Ishikawa (cell line): ENCODE results near the gene ARRDC3.

Experiments
- CEBPB ChIP-seq: IDR thresholded peaks from 2 replicates; pipeline ENCODE4 v1.6.1; 2012
- CREB1 ChIP-seq: IDR thresholded peaks from 2 replicates; pipeline ENCODE4 v1.6.1; 2012; ENCODE audit warnings: low read depth
- EP300 ChIP-seq: IDR thresholded peaks from 2 replicates; pipeline ENCODE4 v1.6.1; 2012; ENCODE audit warnings: borderline replicate concordance
- FOXM1 ChIP-seq: IDR thresholded peaks from 2 replicates; pipeline ENCODE4 v1.6.1; 2012; ENCODE audit warnings: low read depth, borderline replicate concordance
- MAX ChIP-seq: IDR thresholded peaks from 2 replicates; pipeline ENCODE4 v1.6.1; 2012
- NFIC ChIP-seq: IDR thresholded peaks from 2 replicates; pipeline ENCODE4 v1.6.1; 2012
- RAD21 ChIP-seq: IDR thresholded peaks from 2 replicates; pipeline ENCODE4 v1.6.1; 2012; ENCODE audit warnings: low read depth
- REST ChIP-seq: IDR thresholded peaks from 2 replicates; pipeline ENCODE4 v1.6.1; 2012; ENCODE audit warnings: low read depth, mild to moderate bottlenecking
- TCF12 ChIP-seq: IDR thresholded peaks from 2 replicates; pipeline ENCODE4 v1.6.1; 2012; ENCODE audit warnings: low read depth
- YY1 ChIP-seq: IDR thresholded peaks from 2 replicates; pipeline ENCODE4 v1.6.1; 2012; ENCODE audit warnings: low read depth

DNA sequence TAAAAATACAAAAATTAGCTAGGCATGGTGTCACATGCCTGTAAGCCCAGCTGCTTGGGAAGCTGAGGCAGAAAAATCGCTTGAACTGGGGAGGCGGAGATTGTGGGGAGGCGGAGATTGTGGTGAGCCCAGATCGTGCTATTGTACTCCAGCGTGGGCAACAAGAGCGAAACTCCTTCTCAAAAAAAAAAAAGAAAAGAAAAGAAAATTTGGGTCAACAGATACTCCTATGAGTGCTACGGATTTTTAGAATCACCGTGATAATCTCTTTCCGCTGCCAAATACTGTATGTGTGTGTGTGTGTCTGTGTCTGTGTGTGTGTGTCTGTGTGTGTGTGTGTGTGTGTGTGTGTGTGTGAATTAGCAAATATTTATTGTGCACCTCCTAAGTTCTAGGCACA is 64.4 kb downstream of the ARRDC3 start:
- TF ChIP-seq RAD21 (no peak), TCF12 (no peak), CEBPB (no peak), REST (no peak), EP300 (no peak), MAX (no peak), YY1 (no peak), NFIC (no peak), FOXM1 (no peak), CREB1 (no peak)
